ENCODE results near the gene RINT1. TPM values are rescaled to one million over a fixed set of nuclear protein-coding genes. Genes with fewer than 3 reads are reported as not detected.

Gene RINT1
- 10 to 100 TPM in 1 of 6 experiments, 1 to 10 TPM in 5; 7.2 to 10.6 (median 9.1) TPM for total RNA-seq
- long read RNA-seq, partial matches to known transcripts, result 0 of 1 reads
- long read RNA-seq, other reads (novel, unspliced or antisense), result 0 of 1 reads

DNA sequence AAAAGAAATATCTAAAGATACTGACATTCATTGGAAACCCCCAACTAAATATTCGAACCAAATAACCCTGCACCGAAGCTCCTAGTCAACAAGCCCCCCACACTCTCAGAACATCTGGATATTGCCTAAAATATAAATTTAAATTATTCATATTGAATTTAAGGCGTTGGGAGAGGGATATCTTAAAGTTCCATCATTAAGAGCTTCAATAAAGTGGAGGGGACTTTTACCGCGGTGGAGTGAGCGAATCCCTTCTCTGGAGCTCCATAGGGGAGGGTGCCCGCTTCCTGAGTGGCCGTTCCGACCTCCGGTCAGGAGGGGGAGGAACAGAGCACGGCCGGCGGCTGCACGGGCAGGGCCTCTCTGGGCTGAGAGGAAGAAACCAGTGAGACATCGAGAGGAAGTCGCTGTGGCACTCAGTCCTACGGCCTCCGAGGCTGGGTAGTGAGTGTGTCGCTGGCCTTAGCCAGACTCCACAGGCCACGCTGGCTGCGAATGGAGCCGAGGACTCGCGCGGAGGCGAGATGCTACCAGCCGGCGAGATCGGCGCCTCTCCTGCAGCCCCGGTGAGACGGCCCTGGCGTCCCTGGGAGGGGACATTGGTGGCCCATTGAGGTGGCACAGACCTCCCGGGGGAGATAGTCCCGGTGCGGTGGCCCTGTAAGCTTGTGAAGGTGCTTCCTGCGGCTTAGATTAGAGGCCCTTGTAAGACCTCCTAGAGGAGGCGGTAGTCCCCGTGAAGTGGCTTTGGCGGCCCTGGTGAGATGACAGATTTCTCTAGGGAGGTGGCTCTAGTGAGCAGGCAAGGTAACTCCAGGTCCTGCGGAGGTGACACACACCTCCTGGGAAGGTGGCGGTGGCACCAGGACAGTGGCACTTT is at the start of gene RINT1:
Gene RINT1, plus strand, starts transcription at position 410 of the 880 bp plus-strand sequence. Its CDS starts 115 bp downstream, at position 525.
- TF ChIP-seq, protein P1, sequence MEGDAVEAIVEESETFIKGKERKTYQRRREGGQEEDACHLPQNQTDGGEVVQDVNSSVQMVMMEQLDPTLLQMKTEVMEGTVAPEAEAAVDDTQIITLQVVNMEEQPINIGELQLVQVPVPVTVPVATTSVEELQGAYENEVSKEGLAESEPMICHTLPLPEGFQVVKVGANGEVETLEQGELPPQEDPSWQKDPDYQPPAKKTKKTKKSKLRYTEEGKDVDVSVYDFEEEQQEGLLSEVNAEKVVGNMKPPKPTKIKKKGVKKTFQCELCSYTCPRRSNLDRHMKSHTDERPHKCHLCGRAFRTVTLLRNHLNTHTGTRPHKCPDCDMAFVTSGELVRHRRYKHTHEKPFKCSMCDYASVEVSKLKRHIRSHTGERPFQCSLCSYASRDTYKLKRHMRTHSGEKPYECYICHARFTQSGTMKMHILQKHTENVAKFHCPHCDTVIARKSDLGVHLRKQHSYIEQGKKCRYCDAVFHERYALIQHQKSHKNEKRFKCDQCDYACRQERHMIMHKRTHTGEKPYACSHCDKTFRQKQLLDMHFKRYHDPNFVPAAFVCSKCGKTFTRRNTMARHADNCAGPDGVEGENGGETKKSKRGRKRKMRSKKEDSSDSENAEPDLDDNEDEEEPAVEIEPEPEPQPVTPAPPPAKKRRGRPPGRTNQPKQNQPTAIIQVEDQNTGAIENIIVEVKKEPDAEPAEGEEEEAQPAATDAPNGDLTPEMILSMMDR (IDR thresholded peaks at IDR 0.05), result peak; percentile 45 to 92 (median 88)
- peak; percentile 92 for TF ChIP-seq POLR2A (IDR thresholded peaks at IDR 0.05)
- Histone ChIP-seq H3K27me3 (no peaks in the 10 kb centered on the region), H3K4me1 (peaks cover 0 to 13% (median 3%) of the 10 kb centered on the region in 4 donors), H3K9me3 (no peaks in the 10 kb centered on the region), H3K36me3 (peaks cover 0 to 10% (median 2%) of the 10 kb centered on the region in 4 donors), H3K27ac (peak within 1 kb of the TSS; percentile 63 to 73 (median 73)), H3K4me3 (peak within 1 kb of the TSS; percentile 84 to 97 (median 88))
- ATAC-seq (peak; percentile 99 to 100 (median 100)), DNase-seq (peak; percentile 92 to 95 (median 93))
- intact Hi-C loops (cut with DNase I), result no loop called here
- WGBS (ENCODE audit: insufficient coverage, low coverage, low lambda C conversion rate, missing lambda C conversion rate), result 3% methylated on average over 18 of the region's 42 CpGs

DNA sequence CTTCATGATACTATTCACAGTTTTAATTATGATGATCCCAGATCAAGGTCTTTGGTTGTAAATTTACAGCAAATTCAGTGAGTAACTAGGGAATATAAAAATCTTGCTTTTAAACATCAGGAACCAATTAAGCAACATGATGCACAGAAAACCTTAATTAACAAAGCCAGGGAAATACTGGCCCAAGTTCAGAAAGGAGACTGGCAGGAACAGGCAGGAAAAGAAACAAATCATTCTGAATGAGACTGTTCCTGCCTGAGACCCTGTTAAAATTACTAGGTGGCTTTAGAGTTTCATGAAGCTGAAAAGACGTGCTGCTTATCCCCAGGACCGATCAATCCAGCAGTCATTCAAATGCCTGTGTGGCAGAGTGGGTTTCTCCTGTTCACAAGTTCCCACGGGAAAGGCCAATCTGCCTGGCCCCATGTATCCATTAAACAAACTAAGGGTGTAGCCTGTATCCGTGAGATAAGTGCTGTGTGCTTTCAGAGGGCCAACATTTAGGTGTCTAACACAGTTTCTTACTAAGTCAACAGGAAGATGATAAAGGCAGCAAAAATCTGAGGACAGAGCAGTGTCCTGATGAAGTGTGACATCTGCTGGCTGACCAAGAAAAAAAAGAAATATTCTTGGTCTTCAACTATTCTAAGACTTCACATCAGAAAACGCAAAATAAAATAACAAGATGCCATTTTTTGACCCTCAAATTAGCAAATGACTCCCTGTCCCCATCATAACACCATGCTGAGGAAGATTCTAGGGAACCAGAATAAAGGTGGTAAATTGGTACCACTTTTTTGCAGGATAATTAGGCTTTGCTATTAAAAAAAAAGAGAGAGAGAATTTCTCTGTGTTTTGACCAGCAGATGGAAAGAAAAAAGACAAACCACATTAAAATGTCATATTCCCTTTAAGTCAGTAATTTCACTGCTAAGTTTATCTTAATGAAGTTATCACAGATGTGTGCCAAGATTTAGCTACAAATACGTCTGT is 44.1 kb upstream of the RINT1 start:
- peaks cover 0 to 6% (median 0%) of the 10 kb centered on the region in 4 donors for H3K36me3 ChIP-seq
- no peak overlapping the region for H3K27ac ChIP-seq
- TF ChIP-seq, protein P1 (IDR thresholded peaks at IDR 0.05), result peak; percentile 42 to 48 (median 44)
- no peak for TF ChIP-seq POLR2A (IDR thresholded peaks at IDR 0.05)
- 45% methylated on average over 6 of the region's 6 CpGs for WGBS (ENCODE audit: insufficient coverage, low coverage, low lambda C conversion rate, missing lambda C conversion rate)
- DNase-seq, result no peak
- intact Hi-C loops (cut with DNase I), result no loop called here
- ATAC-seq, result peak; percentile 69 to 99 (median 91)
- no peaks in the 10 kb centered on the region for H3K27me3 ChIP-seq
- H3K4me1 ChIP-seq, result no peaks in the 10 kb centered on the region
- H3K9me3 ChIP-seq, result no peaks in the 10 kb centered on the region
- H3K4me3 ChIP-seq, result no peak overlapping the region

DNA sequence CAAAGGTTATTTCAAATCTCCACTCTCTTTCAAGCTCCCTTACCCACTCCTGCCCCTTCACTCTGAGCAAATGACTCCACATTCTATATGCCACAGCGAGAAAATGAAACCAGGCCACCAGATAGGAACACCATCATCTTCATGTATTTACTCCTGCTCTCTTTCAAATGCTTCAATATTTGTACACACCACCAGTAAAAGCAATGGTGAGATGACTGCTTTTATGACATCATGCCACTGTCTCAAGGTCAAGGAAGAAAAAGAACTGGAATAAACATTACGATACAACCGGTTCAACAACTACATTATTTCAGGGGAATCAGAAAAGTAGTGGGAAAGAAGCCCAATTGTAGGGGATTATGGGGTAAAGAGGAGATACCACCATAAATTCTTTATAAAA is 42.6 kb upstream of the RINT1 start:
- intact Hi-C loops (cut with DNase I), result no loop called here
- DNase-seq (no peak), ATAC-seq (no peak)
- Histone ChIP-seq H3K27ac (no peak overlapping the region), H3K4me3 (no peak overlapping the region), H3K36me3 (peaks cover 0 to 6% (median 0%) of the 10 kb centered on the region in 4 donors), H3K4me1 (no peaks in the 10 kb centered on the region), H3K9me3 (no peaks in the 10 kb centered on the region), H3K27me3 (no peaks in the 10 kb centered on the region)
- no peak for TF ChIP-seq POLR2A (IDR thresholded peaks at IDR 0.05)
- TF ChIP-seq, protein P1 (IDR thresholded peaks at IDR 0.05), result no peak
- 89% methylated on average over 3 of the region's 3 CpGs for WGBS (ENCODE audit: insufficient coverage, low coverage, low lambda C conversion rate, missing lambda C conversion rate)

DNA sequence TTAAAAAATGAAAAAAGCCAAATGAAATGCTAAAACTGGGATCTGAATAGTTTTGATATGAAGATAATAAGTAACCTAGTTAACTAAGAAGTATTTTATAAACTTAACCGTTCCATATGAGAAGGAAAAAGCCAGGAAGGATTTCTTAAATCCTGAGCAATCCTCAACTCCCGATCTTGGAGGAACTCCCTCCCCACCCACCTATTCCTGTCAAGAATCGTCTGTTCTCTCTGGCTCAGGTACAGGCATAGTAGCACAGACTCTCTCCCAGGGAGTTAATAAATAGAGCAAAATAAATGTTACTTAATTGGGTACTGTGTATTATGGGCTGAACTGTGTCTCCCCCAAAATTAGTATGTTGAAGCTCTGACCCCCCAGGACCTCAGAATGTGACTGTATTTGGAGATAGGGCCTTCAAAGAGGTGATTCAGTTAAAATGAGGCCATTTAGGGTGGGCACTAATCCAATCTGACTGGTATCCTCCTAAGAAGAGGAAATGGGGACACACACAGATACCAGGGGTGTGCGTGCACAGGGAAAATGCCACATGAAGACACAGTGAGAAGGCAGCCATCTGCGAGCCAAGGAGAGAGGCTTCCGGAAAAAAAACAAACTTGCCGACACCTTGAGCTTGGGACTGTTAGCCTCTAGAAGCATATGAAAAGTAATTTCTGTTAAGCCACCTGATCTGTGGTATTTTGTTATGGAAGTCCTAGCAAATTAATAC is 38.6 kb upstream of the RINT1 start:
- WGBS (ENCODE audit: insufficient coverage, low coverage, low lambda C conversion rate, missing lambda C conversion rate), result 75% methylated on average over 5 of the region's 7 CpGs
- TF ChIP-seq POLR2A (IDR thresholded peaks at IDR 0.05), result no peak
- TF ChIP-seq, protein P1 (IDR thresholded peaks at IDR 0.05), result no peak
- intact Hi-C loops (cut with DNase I), result no loop called here
- ATAC-seq (no peak), DNase-seq (no peak)
- Histone ChIP-seq H3K27ac (no peak overlapping the region), H3K4me3 (no peak overlapping the region), H3K36me3 (peaks cover 0 to 1% (median 0%) of the 10 kb centered on the region in 4 donors), H3K27me3 (no peaks in the 10 kb centered on the region), H3K9me3 (no peaks in the 10 kb centered on the region), H3K4me1 (no peaks in the 10 kb centered on the region)

Measured in right lobe of liver (tissue), 6 donors.